Globus pallidus (tissue), 1 donor: ENCODE results near the gene USP33.
"Not testable (repeated sequence)": the region's sequence is repeated elsewhere in the genome, so short reads cannot be mapped to it uniquely, and the experiment has no call there.

Experiments
- DNase-seq: peaks from one replicate; pipeline ENCODE4 v3.0.0-alpha.2; 2015; ENCODE audit warnings: low spot score

USP33 gene

DNA sequence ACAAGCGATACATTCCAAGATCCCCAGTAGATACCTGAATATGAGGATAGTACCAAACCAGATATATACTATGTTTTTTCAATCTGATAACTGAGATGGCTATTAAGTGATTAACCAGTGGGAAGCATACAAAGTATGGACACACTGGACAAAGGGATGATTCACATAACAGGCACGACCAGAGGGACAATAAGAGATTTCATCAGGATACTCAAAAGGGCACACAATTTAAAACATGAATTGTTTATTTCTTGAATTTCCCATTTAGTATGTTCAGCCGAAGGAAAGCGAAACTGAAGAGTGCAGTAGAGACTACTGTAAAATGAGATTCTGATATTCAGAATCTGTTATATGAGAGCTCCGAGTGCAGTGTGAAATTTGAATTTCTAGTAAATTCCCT, 87.8 kb downstream of the USP33 start:
- DNase-seq, result peak; percentile 75

DNA sequence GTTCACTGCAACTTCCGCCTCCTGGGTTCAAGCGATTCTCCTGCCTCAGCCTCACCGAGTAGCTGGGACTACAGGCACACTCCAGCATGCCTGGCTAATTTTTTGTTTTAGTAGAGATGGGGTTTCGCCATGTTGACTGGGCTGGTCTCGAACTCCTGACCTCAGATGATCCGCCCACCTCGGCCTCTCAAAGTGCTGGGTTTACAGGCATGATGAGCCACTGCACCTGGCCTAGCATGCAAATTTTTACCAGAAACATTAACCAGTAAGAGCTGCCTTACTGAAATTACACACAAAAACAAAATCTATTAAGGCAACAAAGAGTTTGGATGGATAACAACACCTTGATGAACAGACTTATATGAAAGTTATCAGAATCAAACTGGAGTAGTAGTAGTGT, 89.3 kb downstream of the USP33 start:
- no peak for DNase-seq

DNA sequence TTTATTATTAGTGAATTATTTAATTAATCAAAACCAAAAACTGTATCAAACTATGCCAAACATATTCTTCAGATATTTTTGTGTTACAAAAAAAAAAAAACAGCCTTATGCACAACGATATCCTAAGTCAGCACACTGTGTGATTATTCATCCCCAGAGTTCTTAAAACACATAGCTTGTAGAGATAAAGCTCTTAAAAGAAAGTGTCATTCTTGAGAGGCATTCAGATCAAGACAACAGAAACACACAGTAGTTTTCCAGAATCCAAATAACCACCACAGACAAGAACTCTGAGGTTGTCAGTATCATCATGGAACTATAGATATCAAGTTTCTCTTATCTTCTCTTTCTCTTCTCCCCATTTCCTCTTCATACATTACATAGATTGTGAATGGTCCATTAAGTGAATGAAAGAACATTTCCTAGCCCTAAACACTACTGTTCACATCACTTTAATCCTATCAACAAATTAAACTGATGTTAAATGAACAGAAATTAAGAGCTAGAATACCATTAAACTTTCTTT, 90.7 kb downstream of the USP33 start:
- DNase-seq, result no peak

DNA sequence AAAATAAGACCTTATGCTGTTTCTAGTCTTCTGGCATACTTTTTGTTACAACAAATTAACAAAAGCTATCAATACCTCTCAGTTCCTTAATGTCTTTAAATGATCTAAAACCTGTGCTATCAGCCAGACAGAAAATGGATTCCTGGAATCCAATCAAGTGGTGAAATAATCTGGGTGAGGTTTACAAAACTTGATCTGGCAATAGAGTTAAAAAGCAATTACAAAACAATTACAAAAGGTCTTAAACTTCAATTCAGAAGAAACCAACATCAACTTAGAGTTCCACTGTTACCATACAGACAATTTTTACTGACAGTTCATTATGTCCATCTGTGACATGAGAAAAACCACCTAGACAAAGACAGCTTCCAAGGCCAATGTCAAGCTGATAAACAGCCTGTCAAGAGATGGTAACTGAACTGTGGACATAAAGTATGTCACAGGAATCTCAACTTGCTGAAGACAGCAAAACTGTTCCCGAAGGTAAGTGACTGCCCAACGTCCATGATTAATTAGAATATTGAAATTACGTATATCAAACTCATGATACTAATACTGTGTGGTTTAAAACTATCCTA, 94.6 kb downstream of the USP33 start:
- no peak for DNase-seq

DNA sequence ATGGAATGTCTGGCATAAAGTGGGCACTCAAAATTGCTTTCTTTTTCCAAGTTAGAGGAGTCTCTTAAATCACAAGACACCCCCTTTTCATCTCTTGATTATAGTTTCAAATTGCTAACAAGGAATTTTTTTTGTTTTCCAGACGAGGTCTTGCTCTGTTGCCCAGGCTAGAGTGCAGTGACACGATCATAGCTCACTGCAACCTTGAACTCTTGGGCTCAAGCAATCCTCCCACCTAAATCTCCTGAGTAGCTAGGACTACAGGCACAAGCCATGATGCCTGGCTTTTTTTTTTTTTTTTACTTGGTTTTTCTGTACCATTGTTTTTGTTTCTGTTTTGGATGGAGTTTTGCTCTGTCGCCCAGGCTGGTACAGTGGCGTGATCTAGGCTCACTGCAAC, 98.0 kb downstream of the USP33 start:
- no peak for DNase-seq

DNA sequence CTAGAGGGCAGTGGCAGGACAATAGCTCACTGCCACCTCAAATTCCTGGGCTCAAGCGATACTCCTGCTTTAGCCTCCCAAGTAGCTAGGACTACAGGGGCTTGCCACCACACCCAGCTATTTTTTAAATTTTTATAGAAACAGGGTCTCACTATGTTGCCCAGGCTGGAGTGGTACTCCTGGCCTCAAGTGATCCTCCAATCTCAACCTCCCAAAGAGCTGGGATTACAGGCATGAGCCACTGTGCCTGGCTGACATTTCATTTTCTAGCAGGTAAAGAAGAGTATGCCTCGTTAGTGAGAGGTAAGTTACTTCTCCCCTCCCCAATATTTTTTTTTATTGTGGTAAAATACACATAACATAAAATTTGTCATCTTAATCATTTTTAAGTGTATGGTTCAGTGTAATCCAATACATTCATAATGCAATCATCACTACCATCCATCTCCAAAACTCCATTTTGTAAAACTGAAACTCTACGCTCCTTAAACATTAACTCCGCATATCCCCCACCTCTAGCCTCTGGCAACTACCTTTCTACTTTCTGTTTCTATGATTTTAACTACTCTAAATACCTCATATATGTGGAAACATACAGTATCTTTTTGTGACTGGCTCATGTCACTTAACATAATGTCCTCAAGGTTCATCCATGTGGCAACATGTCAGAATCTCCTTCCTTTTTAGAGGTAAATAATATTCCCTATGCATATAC, 99.6 kb downstream of the USP33 start:
- no peak for DNase-seq

DNA sequence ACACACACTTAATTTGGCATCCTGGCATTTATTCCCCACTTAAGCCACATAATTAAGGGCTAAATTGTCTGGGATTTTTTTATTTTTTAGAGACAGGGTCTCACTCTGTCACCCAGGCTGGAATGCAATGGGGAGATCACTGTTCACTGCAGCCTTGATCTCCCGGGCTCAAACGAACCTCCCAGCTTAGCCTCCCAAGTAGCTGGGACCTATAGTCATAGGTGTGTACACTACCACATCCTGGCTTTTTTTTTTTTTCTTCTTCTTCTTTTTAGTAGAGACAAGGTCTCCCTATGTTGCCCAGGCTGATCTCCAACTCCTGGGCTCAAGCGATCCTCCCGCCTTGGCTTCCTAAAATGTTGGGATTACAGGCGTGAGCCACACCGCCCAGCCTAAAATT, 101.4 kb downstream of the USP33 start:
- DNase-seq, result no peak

DNA sequence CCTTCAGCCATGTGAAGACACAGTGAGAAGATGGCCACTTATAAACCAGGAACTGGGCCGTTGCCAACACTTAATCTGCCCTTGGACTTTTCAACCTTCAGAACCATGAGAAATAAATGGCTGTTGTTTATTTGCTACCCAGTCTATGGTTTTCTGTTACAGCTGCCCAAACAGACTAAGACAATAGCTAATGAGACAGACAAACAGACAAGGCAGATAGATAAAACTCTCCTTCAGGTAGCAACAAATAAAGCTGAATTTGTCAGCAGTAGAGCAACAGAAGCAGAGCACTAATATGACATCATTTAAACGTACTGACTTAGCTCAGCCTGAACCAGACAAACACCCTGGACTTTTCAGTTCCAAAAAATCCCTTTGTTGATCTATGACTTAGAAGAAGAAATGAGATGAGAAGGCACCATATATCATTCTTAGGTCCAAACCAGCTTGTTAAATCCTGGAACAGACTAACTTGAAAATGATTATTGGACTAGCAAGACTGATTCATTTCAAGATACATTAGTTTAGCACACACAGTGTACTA, 104.1 kb downstream of the USP33 start:
- no peak for DNase-seq

DNA sequence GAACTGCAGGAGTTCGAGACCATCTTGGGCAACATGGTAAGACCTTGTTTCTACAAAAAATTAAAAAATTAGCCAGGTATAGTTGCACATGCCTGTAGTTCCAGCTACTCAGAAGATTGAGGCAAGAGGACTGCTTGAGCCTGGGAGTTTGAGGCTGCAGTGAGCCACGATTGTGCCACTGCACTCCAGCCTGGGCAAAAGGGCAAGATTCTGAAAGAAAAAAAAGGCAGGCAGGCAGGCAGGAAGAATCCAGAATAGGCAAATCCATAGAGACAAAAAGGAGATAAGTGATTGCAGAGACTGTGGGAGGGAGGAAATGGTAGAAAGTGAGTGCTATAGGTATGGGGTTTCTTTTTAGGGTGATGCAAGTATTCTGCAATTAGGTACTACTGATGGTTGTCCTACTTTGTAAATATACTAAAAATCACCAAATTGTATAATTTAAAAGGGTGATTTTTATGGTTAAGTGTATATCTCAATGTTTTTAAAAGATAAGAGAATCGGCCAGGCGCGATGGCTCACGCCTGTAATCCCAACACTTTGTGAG, 106.6 kb downstream of the USP33 start:
- no peak for DNase-seq

DNA sequence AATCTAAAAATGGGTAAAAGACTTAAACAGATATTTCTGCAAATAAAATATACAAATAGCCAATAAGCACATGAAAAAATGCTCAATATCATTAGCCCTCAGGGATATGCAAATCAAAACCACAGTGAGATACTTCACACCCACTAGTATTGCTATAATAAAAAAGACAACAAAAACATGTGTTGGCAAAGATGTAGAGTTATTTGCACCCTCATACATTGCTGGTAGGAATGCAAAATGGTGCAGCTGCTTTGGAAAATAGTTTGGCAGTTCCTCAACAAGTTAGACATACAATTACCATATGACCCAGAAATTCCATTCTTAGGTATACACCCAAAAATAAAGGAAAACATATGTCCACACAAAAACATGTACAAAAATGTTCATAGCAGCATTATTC, 107.4 kb downstream of the USP33 start:
- no peak for DNase-seq

DNA sequence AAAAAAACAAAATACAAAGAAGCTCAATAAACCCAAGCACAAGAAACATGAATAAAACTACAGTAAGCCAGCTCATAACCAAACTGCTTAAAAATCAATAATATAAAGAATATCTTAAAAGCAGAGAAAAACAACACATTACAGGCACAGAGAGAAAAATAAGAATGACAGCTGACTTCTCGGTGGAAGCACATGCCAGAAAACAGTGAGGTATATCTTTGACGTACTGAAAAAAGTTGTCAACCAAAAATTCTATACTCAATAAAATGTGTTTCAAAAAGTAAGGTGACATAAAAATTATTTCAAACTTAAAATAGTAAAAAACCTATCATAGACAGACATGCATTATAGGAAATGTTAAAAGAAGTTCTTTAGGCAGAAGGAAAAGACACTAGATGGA, 110.5 kb downstream of the USP33 start:
- DNase-seq, result no peak

DNA sequence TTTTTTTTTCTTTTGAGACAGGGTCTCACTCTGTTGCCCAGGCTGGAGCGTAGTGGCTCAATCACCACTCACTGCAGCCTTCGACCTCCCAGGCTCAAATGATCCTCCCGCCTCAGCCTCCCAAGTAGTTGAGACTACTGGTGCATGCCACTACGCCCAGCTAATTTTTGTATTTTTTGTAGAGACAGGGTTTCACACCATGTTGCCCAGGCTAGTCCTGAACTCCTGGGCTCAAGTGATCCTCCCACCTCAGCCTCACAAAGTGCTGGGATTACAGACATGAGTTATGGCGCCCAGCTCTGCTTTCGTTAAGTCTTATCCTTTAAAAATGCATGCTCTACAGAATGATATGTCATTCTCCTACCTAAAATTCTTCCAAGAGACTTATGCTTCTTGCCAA, 113.4 kb downstream of the USP33 start:
- not testable (repeated sequence) for DNase-seq
